Liver (tissue), 9 donors: Measurements from ENCODE around the gene ABCC1. TPM values are rescaled to one million over a fixed set of nuclear protein-coding genes. Genes with fewer than 3 reads are reported as not detected.

ENCODE experiments used
- DNase-seq: peaks from one replicate; pipeline ENCODE4 v3.0.0-alpha.2; 2017; ENCODE audit warnings: low spot score
- H3K27ac ChIP-seq, 2 donors: one replicate each; pipeline ENCODE4 v1.7.0; 2013; ENCODE audit warnings: inconsistent platforms in 2 of 2, low read length in 2 of 2, control low read depth in 1 of 2, low read depth in 1 of 2, mild to moderate bottlenecking in 1 of 2
- H3K27me3 ChIP-seq, 4 donors: one replicate each; pipeline versions ENCODE4 v1.6.1 to v1.7.0; 2013; ENCODE audit warnings: low read length in 3 of 4, inconsistent platforms in 1 of 4, mild to moderate bottlenecking in 1 of 4, moderate library complexity in 1 of 4; ENCODE audit not compliant: control insufficient read depth in 4 of 4, insufficient read depth in 4 of 4
- H3K36me3 ChIP-seq, 4 donors: one replicate each; pipeline versions ENCODE4 v1.6.1 to v1.7.0; 2013; ENCODE audit warnings: low read length in 3 of 4, mild to moderate bottlenecking in 3 of 4, low read depth in 1 of 4, moderate library complexity in 1 of 4; ENCODE audit not compliant: control insufficient read depth in 4 of 4, insufficient read depth in 3 of 4
- H3K4me1 ChIP-seq, 4 donors: one replicate each; pipeline versions ENCODE4 v1.6.1 to v1.7.0; 2013; ENCODE audit warnings: low read length in 3 of 4, mild to moderate bottlenecking in 3 of 4, moderate library complexity in 1 of 4; ENCODE audit not compliant: control insufficient read depth in 4 of 4, insufficient read depth in 4 of 4
- H3K4me3 ChIP-seq, 3 donors: one replicate each; pipeline versions ENCODE4 v1.6.1 to v1.7.0; 2013; ENCODE audit warnings: low read length in 3 of 3, control low read depth in 1 of 3, low read depth in 1 of 3, mild to moderate bottlenecking in 1 of 3
- H3K9ac ChIP-seq, 2 donors: one replicate each; pipeline ENCODE4 v1.7.0; 2013; ENCODE audit warnings: low read length in 2 of 2, mild to moderate bottlenecking in 2 of 2, moderate library complexity in 2 of 2, control low read depth in 1 of 2, low read depth in 1 of 2
- H3K9me3 ChIP-seq, 4 donors: one replicate each; pipeline versions ENCODE4 v1.6.1 to v1.7.0; 2013; ENCODE audit warnings: low read length in 3 of 4; ENCODE audit not compliant: control insufficient read depth in 4 of 4
- ATF3 ChIP-seq: IDR thresholded peaks from 2 replicates; pipeline ENCODE4 v1.6.1; 2016; ENCODE audit warnings: antibody characterized with exemption
- CTCF ChIP-seq: fragments of 150-350 bp; IDR thresholded peaks from 2 replicates; pipeline ENCODE4 v1.5.1; 2017; ENCODE audit warnings: improper control_type of control experiment, low read depth, low read length; ENCODE audit not compliant: missing input control
- FOXA1 ChIP-seq: IDR thresholded peaks from 2 replicates; pipeline ENCODE4 v1.6.1; 2016; ENCODE audit warnings: antibody characterized with exemption
- FOXA2 ChIP-seq: IDR thresholded peaks from 2 replicates; pipeline ENCODE4 v1.6.1; 2016; ENCODE audit warnings: antibody characterized with exemption
- GABPA ChIP-seq, 2 donors: IDR thresholded peaks in 1 of 2; conservative IDR thresholded peaks in 1 of 2; 2 replicates each; pipeline ENCODE4 v1.6.1; 2016; ENCODE audit warnings: antibody characterized with exemption in 2 of 2, mild to moderate bottlenecking in 1 of 2, moderate library complexity in 1 of 2
- HNF4A ChIP-seq, 2 donors: conservative IDR thresholded peaks; 2 replicates each; pipeline ENCODE4 v1.6.1; 2016; ENCODE audit warnings: antibody characterized with exemption in 2 of 2, mild to moderate bottlenecking in 2 of 2
- HNF4G ChIP-seq: IDR thresholded peaks from 2 replicates; pipeline ENCODE4 v1.6.1; 2016; ENCODE audit warnings: antibody characterized with exemption
- NR2F2 ChIP-seq: IDR thresholded peaks from 2 replicates; pipeline ENCODE4 v1.6.1; 2016; ENCODE audit warnings: antibody characterized with exemption
- RAD21 ChIP-seq, 2 donors: IDR thresholded peaks; 2 replicates each; pipeline ENCODE4 v1.6.1; 2016; ENCODE audit warnings: antibody characterized with exemption in 2 of 2, mild to moderate bottlenecking in 2 of 2
- RXRA ChIP-seq, 2 donors: IDR thresholded peaks; 2 replicates each; pipeline ENCODE4 v1.6.1; 2017 to 2018; ENCODE audit warnings: antibody characterized with exemption in 2 of 2, mild to moderate bottlenecking in 1 of 2
- SP1 ChIP-seq: IDR thresholded peaks from 2 replicates; pipeline ENCODE4 v1.6.1; 2018; ENCODE audit warnings: antibody characterized with exemption, mild to moderate bottlenecking
- TAF1 ChIP-seq: conservative IDR thresholded peaks from 2 replicates; pipeline ENCODE4 v1.6.1; 2016; ENCODE audit warnings: antibody characterized with exemption, mild to moderate bottlenecking
- YY1 ChIP-seq: IDR thresholded peaks from 2 replicates; pipeline ENCODE4 v1.6.1; 2016; ENCODE audit warnings: antibody characterized with exemption, mild to moderate bottlenecking
- ZBTB33 ChIP-seq: IDR thresholded peaks from 2 replicates; pipeline ENCODE4 v1.6.1; 2016; ENCODE audit warnings: antibody characterized with exemption
- WGBS: extraction: QIAGEN DNeasy Blood & Tissue Kit; methylation state at CpG from one replicate; pipeline ENCODE4 v1.1.7; 2013; 5-methylcytosine and 5-hydroxymethylcytosine counted together
- polyA plus RNA-seq, 2 donors: library from polyadenylated mRNA; stranded (reverse) in 1 of 2; unstranded in 1 of 2; fragments of 200-250 nt in 1 of 2; fragments of >200 nt in 1 of 2; fragmentation: Nextera tagmentation in 1 of 2; extraction: Ambion mirVana in 1 of 2; gene quantifications; one replicate each; pipeline versions ENCODE4 v1.2.1 to v1.2.3, GENCODE V29; 2013 to 2015
- total RNA-seq, 2 donors: library from RNA; depleted of rRNA; stranded (reverse); fragments of >200 nt; gene quantifications; one replicate each; pipeline ENCODE4 v1.2.3, GENCODE V29; 2014
- TF ChIP-seq, protein P1 (sequence below): IDR thresholded peaks from 2 replicates; pipeline ENCODE4 v1.6.1; 2016; ENCODE audit warnings: antibody characterized with exemption, mild to moderate bottlenecking
- donor health status: healthy.
- donor health status: healthy.
- donor health status: healthy.
- donor health status: healthy.
- donor health status: healthy.

The ABCC1 gene
- total and polyA plus RNA-seq, 4 donors = 0.85 to 7.7 (median 4.2) TPM

DNA sequence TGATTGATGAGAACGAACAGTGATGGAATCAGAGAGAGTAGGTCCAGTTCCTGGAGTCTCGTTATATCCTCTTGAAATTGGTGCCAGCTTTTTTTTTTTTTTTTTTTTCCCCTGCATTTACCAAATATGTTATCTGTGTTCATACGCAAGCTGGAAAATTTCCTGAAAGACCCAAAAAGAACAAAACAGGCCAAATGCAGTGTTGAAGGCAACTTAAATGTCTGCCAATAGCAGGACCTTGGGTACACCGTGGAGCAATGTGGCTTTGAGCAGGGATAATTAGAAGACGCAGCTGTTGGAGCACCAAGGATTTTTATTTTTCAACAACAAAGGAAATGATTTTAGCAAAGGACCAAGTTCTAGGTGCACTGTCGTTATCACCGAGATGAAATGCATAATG is 168.9 kb downstream of the ABCC1 start (continued):
- TF ChIP-seq ZBTB33 = no peak
- TF ChIP-seq SP1 = no peak

GRCh38 chr16:16120044-16120381 is 170.6 kb downstream of the ABCC1 start:
- WGBS = 70% methylated on average over 8 of the region's 8 CpGs
- no peak overlapping the region for H3K27ac ChIP-seq
- H3K27me3 ChIP-seq = no peaks in the 10 kb centered on the region
- H3K9me3 ChIP-seq = peaks cover 0 to 3% (median under 1%) of the 10 kb centered on the region in 4 donors
- H3K4me1 ChIP-seq = no peaks in the 10 kb centered on the region
- no peak overlapping the region for H3K4me3 ChIP-seq
- TF ChIP-seq FOXA1 (no peak), HNF4G (no peak), RAD21 (IDR thresholded peaks at IDR 0.05) (no peak), TAF1 (no peak), ATF3 (no peak), CTCF (no peak), FOXA2 (no peak), HNF4A (conservative IDR thresholded peaks at IDR 0.05) (no peak)
- TF ChIP-seq, protein P1, sequence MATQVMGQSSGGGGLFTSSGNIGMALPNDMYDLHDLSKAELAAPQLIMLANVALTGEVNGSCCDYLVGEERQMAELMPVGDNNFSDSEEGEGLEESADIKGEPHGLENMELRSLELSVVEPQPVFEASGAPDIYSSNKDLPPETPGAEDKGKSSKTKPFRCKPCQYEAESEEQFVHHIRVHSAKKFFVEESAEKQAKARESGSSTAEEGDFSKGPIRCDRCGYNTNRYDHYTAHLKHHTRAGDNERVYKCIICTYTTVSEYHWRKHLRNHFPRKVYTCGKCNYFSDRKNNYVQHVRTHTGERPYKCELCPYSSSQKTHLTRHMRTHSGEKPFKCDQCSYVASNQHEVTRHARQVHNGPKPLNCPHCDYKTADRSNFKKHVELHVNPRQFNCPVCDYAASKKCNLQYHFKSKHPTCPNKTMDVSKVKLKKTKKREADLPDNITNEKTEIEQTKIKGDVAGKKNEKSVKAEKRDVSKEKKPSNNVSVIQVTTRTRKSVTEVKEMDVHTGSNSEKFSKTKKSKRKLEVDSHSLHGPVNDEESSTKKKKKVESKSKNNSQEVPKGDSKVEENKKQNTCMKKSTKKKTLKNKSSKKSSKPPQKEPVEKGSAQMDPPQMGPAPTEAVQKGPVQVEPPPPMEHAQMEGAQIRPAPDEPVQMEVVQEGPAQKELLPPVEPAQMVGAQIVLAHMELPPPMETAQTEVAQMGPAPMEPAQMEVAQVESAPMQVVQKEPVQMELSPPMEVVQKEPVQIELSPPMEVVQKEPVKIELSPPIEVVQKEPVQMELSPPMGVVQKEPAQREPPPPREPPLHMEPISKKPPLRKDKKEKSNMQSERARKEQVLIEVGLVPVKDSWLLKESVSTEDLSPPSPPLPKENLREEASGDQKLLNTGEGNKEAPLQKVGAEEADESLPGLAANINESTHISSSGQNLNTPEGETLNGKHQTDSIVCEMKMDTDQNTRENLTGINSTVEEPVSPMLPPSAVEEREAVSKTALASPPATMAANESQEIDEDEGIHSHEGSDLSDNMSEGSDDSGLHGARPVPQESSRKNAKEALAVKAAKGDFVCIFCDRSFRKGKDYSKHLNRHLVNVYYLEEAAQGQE = no peak
- no peak overlapping the region for H3K9ac ChIP-seq
- no peaks in the 10 kb centered on the region for H3K36me3 ChIP-seq
- DNase-seq = no peak

- peak; percentile 47 for DNase-seq
- H3K9me3 ChIP-seq = peaks cover 0 to 3% (median 1%) of the 10 kb centered on the region in 4 donors
- no peak overlapping the region for H3K9ac ChIP-seq
- H3K4me3 ChIP-seq = no peak overlapping the region
- H3K36me3 ChIP-seq = no peaks in the 10 kb centered on the region
- 71% methylated on average over 17 of the region's 17 CpGs for WGBS
- no peak overlapping the region for H3K27ac ChIP-seq
- H3K4me1 ChIP-seq = no peaks in the 10 kb centered on the region
- H3K27me3 ChIP-seq = no peaks in the 10 kb centered on the region
- no peak for TF ChIP-seq RXRA (IDR thresholded peaks at IDR 0.05)
- no peak for TF ChIP-seq HNF4G
- TF ChIP-seq NR2F2 = no peak
- TF ChIP-seq GABPA (IDR thresholded peaks at IDR 0.05 in 1 of 2, conservative IDR thresholded peaks at IDR 0.05 in 1 of 2) = no peak
- TF ChIP-seq, protein P1 = no peak
- TF ChIP-seq HNF4A (conservative IDR thresholded peaks at IDR 0.05) = no peak
- no peak for TF ChIP-seq FOXA1
- no peak for TF ChIP-seq FOXA2
- no peak for TF ChIP-seq CTCF
- TF ChIP-seq YY1 = no peak
- TF ChIP-seq SP1 = no peak
These were observed 171.2 kb downstream of the ABCC1 start for GRCh38 chr16:16120382-16121184.
